ENCODE data around the gene LGALS8.

DNA sequence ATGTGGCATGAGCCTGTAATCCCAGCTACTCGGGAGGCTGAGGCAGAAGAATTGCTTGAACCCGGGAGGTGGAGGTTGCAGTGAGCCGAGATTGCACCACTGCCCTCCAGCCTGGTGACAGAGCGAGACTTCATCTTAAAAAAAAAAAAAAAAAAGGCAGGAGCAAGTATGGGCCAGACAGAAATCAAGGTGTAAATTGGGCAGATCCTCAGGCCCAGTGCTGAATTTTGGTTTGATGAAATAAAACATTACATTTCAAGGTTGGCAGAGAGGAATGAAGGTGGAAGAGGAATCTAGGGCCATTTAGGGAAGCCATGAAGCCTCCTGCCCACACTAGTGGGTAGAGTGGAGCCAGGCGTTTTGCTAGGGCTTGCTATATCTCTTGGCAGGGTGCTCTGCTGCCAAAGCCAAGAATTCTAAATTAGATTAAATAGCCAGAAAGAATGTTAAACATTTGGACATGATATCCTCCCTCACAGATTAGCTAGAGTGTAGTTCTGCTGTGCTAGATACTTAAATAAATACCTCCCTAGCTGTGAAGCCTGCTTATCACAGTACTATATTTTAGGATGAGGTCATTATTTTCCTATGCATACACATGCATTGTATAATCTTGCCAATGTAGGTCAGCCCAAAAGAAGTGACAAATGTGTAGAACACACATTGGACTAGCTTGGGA is 16.6 kb upstream of the LGALS8 start:
- TF ChIP-seq YY1 (IDR thresholded peaks at IDR 0.05; ENCODE audit: insufficient read depth, insufficient read length): no peak
- TF ChIP-seq ZNF274 (IDR thresholded peaks at IDR 0.05; ENCODE audit: low read depth, low read length): no peak
- TF ChIP-seq SUZ12 (IDR thresholded peaks at IDR 0.05; ENCODE audit: extremely low read depth, insufficient read depth, insufficient read length): no peak

Data from NT2/D1 (cell line).